Measurements from ENCODE around the gene ANKRD2.
"Not testable (repeated sequence)": the region's sequence is repeated elsewhere in the genome, so short reads cannot be mapped to it uniquely, and the experiment has no call there.

ANKRD2 gene

GRCh38 chr10:97560731-97561381 lies 11.7 kb upstream of the ANKRD2 start:
- ATAC-seq, H3K4me1 Mint-ChIP-seq, H3K4me3 Mint-ChIP-seq, H3K36me3 Mint-ChIP-seq, H3K27me3 Mint-ChIP-seq, H3K27ac Mint-ChIP-seq, H3K9me3 Mint-ChIP-seq: not testable (repeated sequence)

GRCh38 chr10:97561386-97562077 lies 11.0 kb upstream of the ANKRD2 start:
- H3K9me3 Mint-ChIP-seq, ATAC-seq, H3K27me3 Mint-ChIP-seq, H3K4me3 Mint-ChIP-seq, H3K27ac Mint-ChIP-seq, H3K4me1 Mint-ChIP-seq, H3K36me3 Mint-ChIP-seq: not testable (repeated sequence)

GRCh38 chr10:97562329-97562728 lies 10.2 kb upstream of the ANKRD2 start:
- not testable (repeated sequence) for H3K4me1 Mint-ChIP-seq, H3K36me3 Mint-ChIP-seq, H3K9me3 Mint-ChIP-seq, ATAC-seq, H3K4me3 Mint-ChIP-seq, H3K27ac Mint-ChIP-seq, H3K27me3 Mint-ChIP-seq

- H3K4me3 Mint-ChIP-seq = no peak overlapping the region
- peaks cover 2% of the 10 kb centered on the region for H3K9me3 Mint-ChIP-seq
- H3K36me3 Mint-ChIP-seq = no peaks in the 10 kb centered on the region
- ATAC-seq = no peak
- no peaks in the 10 kb centered on the region for H3K27me3 Mint-ChIP-seq
- no peaks in the 10 kb centered on the region for H3K4me1 Mint-ChIP-seq
- no peak overlapping the region for H3K27ac Mint-ChIP-seq
Measured at GRCh38 chr10:97563337-97563736, 9.2 kb upstream of the ANKRD2 start.

- no peak overlapping the region for H3K4me3 Mint-ChIP-seq
Measured at GRCh38 chr10:97564776-97565175, 7.8 kb upstream of the ANKRD2 start.

GRCh38 chr10:97566336-97566996 lies 6.1 kb upstream of the ANKRD2 start:
- no peaks in the 10 kb centered on the region for H3K9me3 Mint-ChIP-seq
- no peaks in the 10 kb centered on the region for H3K36me3 Mint-ChIP-seq
- peak; percentile 20 for ATAC-seq
- H3K4me1 Mint-ChIP-seq = no peaks in the 10 kb centered on the region
- no peak overlapping the region for H3K4me3 Mint-ChIP-seq
- H3K27ac Mint-ChIP-seq = no peak overlapping the region
- H3K27me3 Mint-ChIP-seq = no peaks in the 10 kb centered on the region

More at GRCh38 chr10:97564776-97565175, 7.8 kb upstream of the ANKRD2 start:
- no peak for ATAC-seq
- Mint-ChIP-seq H3K27ac (no peak overlapping the region), H3K9me3 (peaks cover 2% of the 10 kb centered on the region), H3K36me3 (no peaks in the 10 kb centered on the region), H3K4me1 (no peaks in the 10 kb centered on the region), H3K27me3 (no peaks in the 10 kb centered on the region)

- no peak for ATAC-seq
- Mint-ChIP-seq H3K27me3 (no peaks in the 10 kb centered on the region), H3K9me3 (no peaks in the 10 kb centered on the region), H3K4me3 (no peak overlapping the region), H3K36me3 (no peaks in the 10 kb centered on the region), H3K4me1 (peaks cover 6% of the 10 kb centered on the region), H3K27ac (no peak overlapping the region)
Measured at GRCh38 chr10:97567891-97568290, 4.7 kb upstream of the ANKRD2 start.

GRCh38 chr10:97570146-97570788 lies 2.3 kb upstream of the ANKRD2 start:
- Mint-ChIP-seq H3K36me3 (no peaks in the 10 kb centered on the region), H3K4me3 (no peak overlapping the region), H3K9me3 (no peaks in the 10 kb centered on the region), H3K27ac (no peak overlapping the region), H3K27me3 (no peaks in the 10 kb centered on the region), H3K4me1 (peaks cover 7% of the 10 kb centered on the region)
- ATAC-seq = no peak

- Mint-ChIP-seq H3K27ac (no peak overlapping the region), H3K27me3 (no peaks in the 10 kb centered on the region), H3K9me3 (no peaks in the 10 kb centered on the region), H3K36me3 (no peaks in the 10 kb centered on the region), H3K4me1 (peaks cover 7% of the 10 kb centered on the region), H3K4me3 (no peak overlapping the region)
- ATAC-seq = no peak
Measured at GRCh38 chr10:97570789-97571471, 1.6 kb upstream of the ANKRD2 start.

GRCh38 chr10:97571622-97572021 lies 957 bp upstream of the ANKRD2 start:
- H3K4me3 Mint-ChIP-seq = no peak overlapping the region
- peaks cover 7% of the 10 kb centered on the region for H3K4me1 Mint-ChIP-seq
- H3K27ac Mint-ChIP-seq = no peak overlapping the region
- no peak for ATAC-seq
- no peaks in the 10 kb centered on the region for H3K27me3 Mint-ChIP-seq
- H3K36me3 Mint-ChIP-seq = no peaks in the 10 kb centered on the region
- no peaks in the 10 kb centered on the region for H3K9me3 Mint-ChIP-seq

- H3K27ac Mint-ChIP-seq = no peak overlapping the region
- H3K4me1 Mint-ChIP-seq = peaks cover 7% of the 10 kb centered on the region
- no peaks in the 10 kb centered on the region for H3K9me3 Mint-ChIP-seq
- no peaks in the 10 kb centered on the region for H3K27me3 Mint-ChIP-seq
- H3K4me3 Mint-ChIP-seq = no peak overlapping the region
- no peak for ATAC-seq
- H3K36me3 Mint-ChIP-seq = no peaks in the 10 kb centered on the region
Measured at GRCh38 chr10:97573021-97573420, 442 bp downstream of the ANKRD2 start.

GRCh38 chr10:97573672-97574071 lies 1.1 kb downstream of the ANKRD2 start:
- H3K4me3 Mint-ChIP-seq = no peak overlapping the region
- H3K27ac Mint-ChIP-seq = no peak overlapping the region
- H3K4me1 Mint-ChIP-seq = peaks cover 7% of the 10 kb centered on the region
- H3K9me3 Mint-ChIP-seq = no peaks in the 10 kb centered on the region
- no peaks in the 10 kb centered on the region for H3K36me3 Mint-ChIP-seq
- no peak for ATAC-seq
- no peaks in the 10 kb centered on the region for H3K27me3 Mint-ChIP-seq

- H3K9me3 Mint-ChIP-seq = no peaks in the 10 kb centered on the region
- no peak overlapping the region for H3K27ac Mint-ChIP-seq
- H3K27me3 Mint-ChIP-seq = no peaks in the 10 kb centered on the region
- no peak overlapping the region for H3K4me3 Mint-ChIP-seq
- H3K36me3 Mint-ChIP-seq = no peaks in the 10 kb centered on the region
- peaks cover 7% of the 10 kb centered on the region for H3K4me1 Mint-ChIP-seq
- ATAC-seq = no peak
Measured at GRCh38 chr10:97574374-97575126, 2.0 kb downstream of the ANKRD2 start.

GRCh38 chr10:97575127-97575668 lies 2.6 kb downstream of the ANKRD2 start:
- no peak overlapping the region for H3K27ac Mint-ChIP-seq
- no peaks in the 10 kb centered on the region for H3K9me3 Mint-ChIP-seq
- no peak for ATAC-seq
- no peaks in the 10 kb centered on the region for H3K27me3 Mint-ChIP-seq
- peaks cover 7% of the 10 kb centered on the region for H3K4me1 Mint-ChIP-seq
- no peaks in the 10 kb centered on the region for H3K36me3 Mint-ChIP-seq
- no peak overlapping the region for H3K4me3 Mint-ChIP-seq
